Transverse colon (tissue), 4 donors: ENCODE measurements around the gene PTPN9.

ENCODE experiments used
- CTCF ChIP-seq, 5 experiments: fragments of 200-600 bp in 3 of 5; fragments of 450-650 bp in 2 of 5; sonication (generic) in 3 of 5; IDR thresholded peaks; 1 replicate in 2 of 5; 2 replicates in 3 of 5; pipeline ENCODE4 v1.5.1; 2016 to 2017; ENCODE audit warnings: antibody characterized with exemption in 5 of 5, inconsistent platforms in 3 of 5, mild to moderate bottlenecking in 2 of 5, moderate library complexity in 1 of 5
- POLR2A ChIP-seq: fragments of 450-650 bp; IDR thresholded peaks from one replicate; pipeline ENCODE4 v1.6.1; 2016; ENCODE audit warnings: antibody characterized with exemption, mild to moderate bottlenecking, moderate library complexity
- POLR2AphosphoS5 ChIP-seq, 3 donors: sonication (generic); formaldehyde crosslinking; IDR thresholded peaks; one replicate each; pipeline ENCODE4 v1.6.1; 2016; ENCODE audit warnings: antibody characterized with exemption in 3 of 3

- TF ChIP-seq CTCF (IDR thresholded peaks at IDR 0.05): no peak
- TF ChIP-seq POLR2A: no peak
- TF ChIP-seq POLR2AphosphoS5 (IDR thresholded peaks at IDR 0.05): no peak
These were observed 10.0 kb upstream of the PTPN9 start for GRCh38 chr15:75589071-75589470.
